K562 (cell line): Measurements from ENCODE around the gene C6orf15. TPM values are rescaled to one million over a fixed set of nuclear protein-coding genes. Genes with fewer than 3 reads are reported as not detected.

Source experiments
- ELF2 ChIP-seq: fragments of 250-450 bp; sonication (Bioruptor Pico); IDR thresholded peaks from 2 replicates; pipeline ENCODE4 v1.5.0; 2021; ENCODE audit warnings: mild to moderate bottlenecking
- GATAD2A ChIP-seq: fragments of 450-650 bp; IDR thresholded peaks from 2 replicates; pipeline ENCODE4 v1.6.1; 2017
- HDAC1 ChIP-seq, 2 experiments: fragments of 450-650 bp; IDR thresholded peaks; 2 replicates each; pipeline ENCODE4 v1.6.1; 2016 to 2017; ENCODE audit warnings: inconsistent platforms in 1 of 2, mild to moderate bottlenecking in 1 of 2, moderate library complexity in 1 of 2
- REST ChIP-seq, 2 experiments: fragments of 450-650 bp; formaldehyde crosslinking in 1 of 2; IDR thresholded peaks; 2 replicates each; pipeline versions ENCODE4 v1.4.0 to v1.6.1; 2014 to 2020; ENCODE audit warnings: mild to moderate bottlenecking in 2 of 2, borderline replicate concordance in 1 of 2, low read depth in 1 of 2
- SMAD3 ChIP-seq: fragments of 450-650 bp; formaldehyde crosslinking; conservative IDR thresholded peaks from 2 replicates; pipeline ENCODE4 v1.4.0; 2020; ENCODE audit warnings: mild to moderate bottlenecking
- polyA plus RNA-seq, 8 experiments: library from polyadenylated mRNA; depleted of rRNA in 4 of 8; stranded (reverse) in 5 of 8; unstranded in 3 of 8; fragments of >200 nt; fragmentation: Nextera tagmentation in 2 of 8; fragmentation: Illumina TruSeq in 1 of 8; extraction: Ambion mirVana in 2 of 8; extraction: Trizol in 1 of 8; gene quantifications; 2 replicates each; pipeline versions ENCODE4 v1.2.1 to v1.2.3, GENCODE V29; 2011 to 2014; ENCODE audit warnings: inconsistent platforms in 1 of 8, missing spikeins in 1 of 8
- total RNA-seq, 7 experiments: library from RNA; depleted of rRNA in 6 of 7; stranded (reverse); fragments of >200 nt in 6 of 7; fragmentation: Illumina TruSeq in 2 of 7; extraction: Trizol in 2 of 7; gene quantifications; 2 replicates each; pipeline versions ENCODE4 v1.2.1 to v1.2.3, GENCODE V29; 2011 to 2021; ENCODE audit warnings: low replicate concordance in 1 of 7
- TF ChIP-seq, protein P1 (sequence below): sonication (generic); formaldehyde crosslinking; IDR thresholded peaks from 2 replicates; pipeline ENCODE4 v1.8.0; 2023; ENCODE audit warnings: mild to moderate bottlenecking, missing genetic modification reagents

C6orf15 gene
- total and polyA plus RNA-seq, 9 of the 15 experiments (the other 6 are each of a cell fraction or from before 2014, with no cell fraction given) = not detected

- TF ChIP-seq REST (IDR thresholded peaks at IDR 0.05; ENCODE audit: borderline replicate concordance) = peak; percentile 60; the same call in 1 of the 2 replicates
- no peak for TF ChIP-seq REST (CRISPR knock-in tag; IDR thresholded peaks at IDR 0.05; ENCODE audit: low read depth)
- no peak for TF ChIP-seq GATAD2A
- TF ChIP-seq SMAD3 (CRISPR knock-in tag) = no peak
- TF ChIP-seq, protein P1, sequence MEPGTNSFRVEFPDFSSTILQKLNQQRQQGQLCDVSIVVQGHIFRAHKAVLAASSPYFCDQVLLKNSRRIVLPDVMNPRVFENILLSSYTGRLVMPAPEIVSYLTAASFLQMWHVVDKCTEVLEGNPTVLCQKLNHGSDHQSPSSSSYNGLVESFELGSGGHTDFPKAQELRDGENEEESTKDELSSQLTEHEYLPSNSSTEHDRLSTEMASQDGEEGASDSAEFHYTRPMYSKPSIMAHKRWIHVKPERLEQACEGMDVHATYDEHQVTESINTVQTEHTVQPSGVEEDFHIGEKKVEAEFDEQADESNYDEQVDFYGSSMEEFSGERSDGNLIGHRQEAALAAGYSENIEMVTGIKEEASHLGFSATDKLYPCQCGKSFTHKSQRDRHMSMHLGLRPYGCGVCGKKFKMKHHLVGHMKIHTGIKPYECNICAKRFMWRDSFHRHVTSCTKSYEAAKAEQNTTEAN (CRISPR knock-in tag) = 0 out of 2 replicates have a peak, but pooled peaks have one; percentile 71
- no peak for TF ChIP-seq ELF2 (CRISPR knock-in tag)
- no peak for TF ChIP-seq HDAC1 (IDR thresholded peaks at IDR 0.05)
These were observed 43.6 kb downstream of the C6orf15 start (continued) for GRCh38 chr6:31068669-31069340.
